Liver (tissue), 9 donors: ENCODE measurements around the gene SKOR2. TPM values are rescaled to one million over a fixed set of nuclear protein-coding genes. Genes with fewer than 3 reads are reported as not detected.
"Not testable (repeated sequence)": the region's sequence is repeated elsewhere in the genome, so short reads cannot be mapped to it uniquely, and the experiment has no call there.

Experiments used
- DNase-seq: peaks from one replicate; pipeline ENCODE4 v3.0.0-alpha.2; 2017; ENCODE audit warnings: low spot score
- H3K27ac ChIP-seq, 2 donors: one replicate each; pipeline ENCODE4 v1.7.0; 2013; ENCODE audit warnings: inconsistent platforms in 2 of 2, low read length in 2 of 2, control low read depth in 1 of 2, low read depth in 1 of 2, mild to moderate bottlenecking in 1 of 2
- H3K27me3 ChIP-seq, 4 donors: one replicate each; pipeline versions ENCODE4 v1.6.1 to v1.7.0; 2013; ENCODE audit warnings: low read length in 3 of 4, inconsistent platforms in 1 of 4, mild to moderate bottlenecking in 1 of 4, moderate library complexity in 1 of 4; ENCODE audit not compliant: control insufficient read depth in 4 of 4, insufficient read depth in 4 of 4
- H3K36me3 ChIP-seq, 4 donors: one replicate each; pipeline versions ENCODE4 v1.6.1 to v1.7.0; 2013; ENCODE audit warnings: low read length in 3 of 4, mild to moderate bottlenecking in 3 of 4, low read depth in 1 of 4, moderate library complexity in 1 of 4; ENCODE audit not compliant: control insufficient read depth in 4 of 4, insufficient read depth in 3 of 4
- H3K4me1 ChIP-seq, 4 donors: one replicate each; pipeline versions ENCODE4 v1.6.1 to v1.7.0; 2013; ENCODE audit warnings: low read length in 3 of 4, mild to moderate bottlenecking in 3 of 4, moderate library complexity in 1 of 4; ENCODE audit not compliant: control insufficient read depth in 4 of 4, insufficient read depth in 4 of 4
- H3K4me3 ChIP-seq, 3 donors: one replicate each; pipeline versions ENCODE4 v1.6.1 to v1.7.0; 2013; ENCODE audit warnings: low read length in 3 of 3, control low read depth in 1 of 3, low read depth in 1 of 3, mild to moderate bottlenecking in 1 of 3
- H3K9ac ChIP-seq, 2 donors: one replicate each; pipeline ENCODE4 v1.7.0; 2013; ENCODE audit warnings: low read length in 2 of 2, mild to moderate bottlenecking in 2 of 2, moderate library complexity in 2 of 2, control low read depth in 1 of 2, low read depth in 1 of 2
- H3K9me3 ChIP-seq, 4 donors: one replicate each; pipeline versions ENCODE4 v1.6.1 to v1.7.0; 2013; ENCODE audit warnings: low read length in 3 of 4; ENCODE audit not compliant: control insufficient read depth in 4 of 4
- CTCF ChIP-seq: fragments of 150-350 bp; IDR thresholded peaks from 2 replicates; pipeline ENCODE4 v1.5.1; 2017; ENCODE audit warnings: improper control_type of control experiment, low read depth, low read length; ENCODE audit not compliant: missing input control
- EGR1 ChIP-seq, 2 donors: IDR thresholded peaks; 2 replicates each; pipeline ENCODE4 v1.6.1; 2016 to 2018; ENCODE audit warnings: antibody characterized with exemption in 2 of 2, low read depth in 2 of 2
- FOXA2 ChIP-seq: IDR thresholded peaks from 2 replicates; pipeline ENCODE4 v1.6.1; 2016; ENCODE audit warnings: antibody characterized with exemption
- GABPA ChIP-seq, 2 donors: IDR thresholded peaks in 1 of 2; conservative IDR thresholded peaks in 1 of 2; 2 replicates each; pipeline ENCODE4 v1.6.1; 2016; ENCODE audit warnings: antibody characterized with exemption in 2 of 2, mild to moderate bottlenecking in 1 of 2, moderate library complexity in 1 of 2
- HNF4G ChIP-seq: IDR thresholded peaks from 2 replicates; pipeline ENCODE4 v1.6.1; 2016; ENCODE audit warnings: antibody characterized with exemption
- JUND ChIP-seq, 2 donors: IDR thresholded peaks; 2 replicates each; pipeline ENCODE4 v1.6.1; 2016; ENCODE audit warnings: antibody characterized with exemption in 2 of 2
- MAX ChIP-seq: IDR thresholded peaks from 2 replicates; pipeline ENCODE4 v1.6.1; 2016; ENCODE audit warnings: antibody characterized with exemption
- NR2F2 ChIP-seq: IDR thresholded peaks from 2 replicates; pipeline ENCODE4 v1.6.1; 2016; ENCODE audit warnings: antibody characterized with exemption
- RAD21 ChIP-seq, 2 donors: IDR thresholded peaks; 2 replicates each; pipeline ENCODE4 v1.6.1; 2016; ENCODE audit warnings: antibody characterized with exemption in 2 of 2, mild to moderate bottlenecking in 2 of 2
- REST ChIP-seq: IDR thresholded peaks from 2 replicates; pipeline ENCODE4 v1.6.1; 2016; ENCODE audit warnings: antibody characterized with exemption, mild to moderate bottlenecking
- RXRA ChIP-seq, 2 donors: IDR thresholded peaks; 2 replicates each; pipeline ENCODE4 v1.6.1; 2017 to 2018; ENCODE audit warnings: antibody characterized with exemption in 2 of 2, mild to moderate bottlenecking in 1 of 2
- SP1 ChIP-seq: IDR thresholded peaks from 2 replicates; pipeline ENCODE4 v1.6.1; 2018; ENCODE audit warnings: antibody characterized with exemption, mild to moderate bottlenecking
- TAF1 ChIP-seq: conservative IDR thresholded peaks from 2 replicates; pipeline ENCODE4 v1.6.1; 2016; ENCODE audit warnings: antibody characterized with exemption, mild to moderate bottlenecking
- YY1 ChIP-seq: IDR thresholded peaks from 2 replicates; pipeline ENCODE4 v1.6.1; 2016; ENCODE audit warnings: antibody characterized with exemption, mild to moderate bottlenecking
- WGBS: extraction: QIAGEN DNeasy Blood & Tissue Kit; methylation state at CpG from one replicate; pipeline ENCODE4 v1.1.7; 2013; 5-methylcytosine and 5-hydroxymethylcytosine counted together
- polyA plus RNA-seq, 2 donors: library from polyadenylated mRNA; stranded (reverse) in 1 of 2; unstranded in 1 of 2; fragments of 200-250 nt in 1 of 2; fragments of >200 nt in 1 of 2; fragmentation: Nextera tagmentation in 1 of 2; extraction: Ambion mirVana in 1 of 2; gene quantifications; one replicate each; pipeline versions ENCODE4 v1.2.1 to v1.2.3, GENCODE V29; 2013 to 2015
- total RNA-seq, 2 donors: library from RNA; depleted of rRNA; stranded (reverse); fragments of >200 nt; gene quantifications; one replicate each; pipeline ENCODE4 v1.2.3, GENCODE V29; 2014
- TF ChIP-seq, protein P1 (sequence below): IDR thresholded peaks from 2 replicates; pipeline ENCODE4 v1.6.1; 2016; ENCODE audit warnings: antibody characterized with exemption
- TF ChIP-seq, protein P2 (sequence below): IDR thresholded peaks from 2 replicates; pipeline ENCODE4 v1.6.1; 2016; ENCODE audit warnings: antibody characterized with exemption
- donor health status: healthy.
- donor health status: healthy.
- donor health status: healthy.
- donor health status: healthy.
- donor health status: healthy.

The SKOR2 gene
- total and polyA plus RNA-seq, 4 donors: not detected

- 84% methylated on average over 7 of the region's 7 CpGs for WGBS
- Histone ChIP-seq H3K4me1 (no peaks in the 10 kb centered on the region), H3K36me3 (no peaks in the 10 kb centered on the region), H3K27ac (no peak overlapping the region), H3K4me3 (no peak overlapping the region), H3K9ac (no peak overlapping the region), H3K27me3 (no peaks in the 10 kb centered on the region), H3K9me3 (peaks cover 0 to 1% (median 0%) of the 10 kb centered on the region in 4 donors)
- no peak for DNase-seq
- TF ChIP-seq FOXA2: no peak
Measured at GRCh38 chr18:47187721-47188120, 63.7 kb downstream of the SKOR2 start.

DNA sequence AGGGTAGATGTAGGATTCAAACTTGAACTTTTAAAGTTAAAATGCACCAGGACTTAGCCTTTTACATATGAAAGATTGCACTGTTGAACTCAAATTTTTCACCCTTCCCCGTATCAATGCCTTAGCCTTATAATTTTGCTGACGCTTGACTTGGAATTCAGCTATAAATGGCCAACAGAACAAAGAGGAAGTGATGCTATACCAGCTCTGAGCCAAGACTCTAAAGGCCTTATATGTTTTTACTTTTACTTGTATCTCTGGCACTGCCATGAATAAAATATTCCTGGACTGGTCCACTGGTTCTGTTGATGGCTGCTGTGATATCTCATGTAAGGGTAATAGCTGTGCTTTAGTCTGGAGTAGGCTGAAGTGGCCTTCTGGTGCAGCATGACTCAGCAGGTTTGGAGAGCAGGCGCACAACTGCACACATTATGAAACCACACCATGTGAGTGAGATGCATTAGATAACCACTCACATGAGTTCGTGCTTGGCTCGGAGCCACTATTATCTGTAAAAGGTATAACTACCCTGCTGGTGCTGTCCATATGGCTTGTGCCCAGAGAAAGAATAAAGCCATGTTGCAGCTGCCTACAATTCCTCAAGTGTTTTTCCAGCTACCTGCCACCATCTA lies 66.9 kb downstream of the SKOR2 start:
- Histone ChIP-seq H3K36me3 (no peaks in the 10 kb centered on the region), H3K4me1 (no peaks in the 10 kb centered on the region), H3K27ac (no peak overlapping the region), H3K27me3 (no peaks in the 10 kb centered on the region), H3K4me3 (no peak overlapping the region), H3K9ac (no peak overlapping the region), H3K9me3 (peaks cover 0 to 1% (median 0%) of the 10 kb centered on the region in 4 donors)
- TF ChIP-seq YY1 (no peak), TAF1 (no peak), FOXA2 (no peak), EGR1 (IDR thresholded peaks at IDR 0.05; ENCODE audit: low read depth in 2 of 2) (no peak), REST (no peak), GABPA (IDR thresholded peaks at IDR 0.05 in 1 of 2, conservative IDR thresholded peaks at IDR 0.05 in 1 of 2) (no peak), RXRA (IDR thresholded peaks at IDR 0.05) (no peak), CTCF (no peak), SP1 (no peak), NR2F2 (no peak), JUND (IDR thresholded peaks at IDR 0.05) (no peak), MAX (no peak), HNF4G (no peak), RAD21 (IDR thresholded peaks at IDR 0.05) (no peak)
- TF ChIP-seq, protein P1, sequence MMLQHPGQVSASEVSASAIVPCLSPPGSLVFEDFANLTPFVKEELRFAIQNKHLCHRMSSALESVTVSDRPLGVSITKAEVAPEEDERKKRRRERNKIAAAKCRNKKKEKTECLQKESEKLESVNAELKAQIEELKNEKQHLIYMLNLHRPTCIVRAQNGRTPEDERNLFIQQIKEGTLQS: no peak
- TF ChIP-seq, protein P2, sequence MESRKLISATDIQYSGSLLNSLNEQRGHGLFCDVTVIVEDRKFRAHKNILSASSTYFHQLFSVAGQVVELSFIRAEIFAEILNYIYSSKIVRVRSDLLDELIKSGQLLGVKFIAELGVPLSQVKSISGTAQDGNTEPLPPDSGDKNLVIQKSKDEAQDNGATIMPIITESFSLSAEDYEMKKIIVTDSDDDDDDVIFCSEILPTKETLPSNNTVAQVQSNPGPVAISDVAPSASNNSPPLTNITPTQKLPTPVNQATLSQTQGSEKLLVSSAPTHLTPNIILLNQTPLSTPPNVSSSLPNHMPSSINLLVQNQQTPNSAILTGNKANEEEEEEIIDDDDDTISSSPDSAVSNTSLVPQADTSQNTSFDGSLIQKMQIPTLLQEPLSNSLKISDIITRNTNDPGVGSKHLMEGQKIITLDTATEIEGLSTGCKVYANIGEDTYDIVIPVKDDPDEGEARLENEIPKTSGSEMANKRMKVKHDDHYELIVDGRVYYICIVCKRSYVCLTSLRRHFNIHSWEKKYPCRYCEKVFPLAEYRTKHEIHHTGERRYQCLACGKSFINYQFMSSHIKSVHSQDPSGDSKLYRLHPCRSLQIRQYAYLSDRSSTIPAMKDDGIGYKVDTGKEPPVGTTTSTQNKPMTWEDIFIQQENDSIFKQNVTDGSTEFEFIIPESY: no peak
- DNase-seq: no peak
- WGBS: 84% methylated on average over 5 of the region's 5 CpGs

DNA sequence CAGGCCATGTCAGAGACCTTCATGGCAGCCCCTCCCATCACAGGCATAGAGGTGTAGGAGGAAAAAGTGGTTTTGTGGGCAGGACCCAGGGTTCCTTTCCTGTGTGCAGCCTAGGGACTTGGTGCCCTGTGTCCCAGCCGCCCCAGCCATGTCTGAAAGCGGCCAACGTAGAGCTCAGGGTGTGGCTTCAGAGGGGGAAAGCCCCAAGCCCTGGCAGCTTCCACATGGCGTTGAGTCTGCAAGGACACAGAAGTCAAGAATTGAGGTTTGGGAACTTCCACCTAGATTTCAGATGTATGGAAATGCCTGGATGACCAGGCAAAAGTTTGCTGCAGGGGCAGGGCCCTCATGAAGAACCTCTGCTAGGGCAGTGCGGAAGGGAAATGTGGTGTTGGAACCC lies 69.3 kb downstream of the SKOR2 start:
- not testable (repeated sequence) for H3K36me3 ChIP-seq, H3K4me1 ChIP-seq, H3K9ac ChIP-seq, H3K27ac ChIP-seq, H3K27me3 ChIP-seq, DNase-seq, H3K9me3 ChIP-seq, H3K4me3 ChIP-seq
- WGBS: 88% methylated on average over 5 of the region's 5 CpGs
